Heart right ventricle (tissue), 16 donors: ENCODE measurements around the gene PPP1R15B. TPM values are rescaled to one million over a fixed set of nuclear protein-coding genes. Genes with fewer than 3 reads are reported as not detected.

Source experiments
- ATAC-seq, 8 donors: fragments of 200-7000 bp; cut with Tn5 transposase; one replicate each; pipeline ENCODE4 v1.9.1; 2020; ENCODE audit warnings: mild to moderate bottlenecking in 8 of 8, moderate library complexity in 8 of 8, moderate number of reproducible peaks in 1 of 8
- DNase-seq, 2 donors: peaks; one replicate each; pipeline ENCODE4 v3.0.0-alpha.2; 2020
- H3K27ac ChIP-seq, 10 donors: fragments of 200-600 bp; sonication (generic) in 2 of 10; one replicate each; pipeline versions ENCODE4 v1.5.0 to v1.8.0; 2020 to 2022; ENCODE audit warnings: mild to moderate bottlenecking in 3 of 10
- H3K27me3 ChIP-seq, 7 donors: fragments of 200-600 bp; one replicate each; pipeline ENCODE4 v1.8.0; 2021 to 2022; ENCODE audit warnings: mild to moderate bottlenecking in 2 of 7
- H3K36me3 ChIP-seq, 9 donors: fragments of 200-600 bp; sonication (generic) in 1 of 9; one replicate each; pipeline versions ENCODE4 v1.5.0 to v1.8.0; 2020 to 2022; ENCODE audit warnings: mild to moderate bottlenecking in 2 of 9
- H3K4me1 ChIP-seq, 9 donors: fragments of 200-600 bp; sonication (generic) in 1 of 9; one replicate each; pipeline versions ENCODE4 v1.5.0 to v1.8.0; 2020 to 2022; ENCODE audit warnings: mild to moderate bottlenecking in 4 of 9
- H3K4me3 ChIP-seq, 10 donors: fragments of 200-600 bp; sonication (generic) in 2 of 10; one replicate each; pipeline versions ENCODE4 v1.5.0 to v1.8.0; 2020 to 2022; ENCODE audit warnings: mild to moderate bottlenecking in 7 of 10, moderate library complexity in 2 of 10
- H3K9me3 ChIP-seq, 11 donors: fragments of 200-600 bp in 10 of 11; sonication (generic) in 2 of 11; one replicate each; pipeline versions ENCODE4 v1.5.0 to v1.8.0; 2013 to 2022; ENCODE audit warnings: mild to moderate bottlenecking in 2 of 11, control low read depth in 1 of 11, moderate library complexity in 1 of 11
- WGBS, 2 donors: extraction: QIAGEN DNeasy Blood & Tissue Kit; methylation state at CpG; one replicate each; pipeline ENCODE4 v1.1.7; 2013; ENCODE audit warnings: inconsistent platforms in 1 of 2; 5-methylcytosine and 5-hydroxymethylcytosine counted together
- intact Hi-C, 10 donors: fragments of 100-400 bp; cut with DNase I; formaldehyde crosslinking; loops; one replicate each; pipeline versions ENCODE4 v1.11.1 to v1.14.2; 2022
- polyA plus RNA-seq, 2 donors: library from polyadenylated mRNA; stranded (reverse); fragments of 200-250 nt; gene quantifications; one replicate each; pipeline ENCODE4 v1.2.3, GENCODE V29; 2013
- total RNA-seq, 10 donors: library from RNA; stranded (reverse); fragmentation: NEBNext Ultra II Directional in 3 of 10; extraction: Animal tissue kit (Norgen Biotek cat#: 25700) in 3 of 10; gene quantifications; one replicate each; pipeline versions ENCODE4 v1.2.1 to v1.2.4, GENCODE V29; 2021 to 2023
- TF ChIP-seq, protein P1 (sequence below), 9 donors: fragments of 200-600 bp; sonication (generic) in 2 of 9; IDR thresholded peaks; one replicate each; pipeline versions ENCODE4 v1.5.0 to v1.8.0; 2021 to 2022; ENCODE audit warnings: antibody characterized with exemption in 9 of 9, mild to moderate bottlenecking in 5 of 9, moderate library complexity in 1 of 9
- donor health status: Arrhythmogenic right ventricular cardiomyopathy.
- donor health status: ischemic (EF 13 %, LVEDD 7.1; RV severe dilation, severe dysfunction).
- donor health status: healthy with polysubstance abuse.
- donor health status: DM: no; HTN: yes; CAD: no.
- donor health status: DM: no; HTN: no; CAD: no.
- donor health status: ischemic (EF 25% LVEDD 6.9; RV normal size, moderate dysfunction).
- donor health status: ischemic (EF 25% LVEDD 5.7; RV mildly dilated, moderate dysfunction).
- donor health status: healthy.
- donor health status: DM: yes; HTN: yes; CAD: no.
- donor health status: Ischemic cardiomyopathy.
- donor health status: ischemic (EF 35%, LVEDD 5.7; RV mildly dilated, moderate dysfunction).
- donor health status: nonischemic (EF 11% LVEDD 7.7; RV severe dilation, severe dysfunction).
- donor health status: DM: yes; HTN: yes; CAD: no.
- donor health status: PGD.
- donor health status: ischemic (EF 29% LVEDD 5.4; RV normal size, mild dysfunction).
- donor health status: nonischemic (EF 23%, LVEDD 6.1; RV moderate dilation, normal function).

PPP1R15B gene
- total and polyA plus RNA-seq, 12 donors = 8.4 to 47.3 (median 21.5) TPM

GRCh38 chr1:204358605-204359004 lies 53.0 kb downstream of the PPP1R15B start:
- TF ChIP-seq, protein P1, sequence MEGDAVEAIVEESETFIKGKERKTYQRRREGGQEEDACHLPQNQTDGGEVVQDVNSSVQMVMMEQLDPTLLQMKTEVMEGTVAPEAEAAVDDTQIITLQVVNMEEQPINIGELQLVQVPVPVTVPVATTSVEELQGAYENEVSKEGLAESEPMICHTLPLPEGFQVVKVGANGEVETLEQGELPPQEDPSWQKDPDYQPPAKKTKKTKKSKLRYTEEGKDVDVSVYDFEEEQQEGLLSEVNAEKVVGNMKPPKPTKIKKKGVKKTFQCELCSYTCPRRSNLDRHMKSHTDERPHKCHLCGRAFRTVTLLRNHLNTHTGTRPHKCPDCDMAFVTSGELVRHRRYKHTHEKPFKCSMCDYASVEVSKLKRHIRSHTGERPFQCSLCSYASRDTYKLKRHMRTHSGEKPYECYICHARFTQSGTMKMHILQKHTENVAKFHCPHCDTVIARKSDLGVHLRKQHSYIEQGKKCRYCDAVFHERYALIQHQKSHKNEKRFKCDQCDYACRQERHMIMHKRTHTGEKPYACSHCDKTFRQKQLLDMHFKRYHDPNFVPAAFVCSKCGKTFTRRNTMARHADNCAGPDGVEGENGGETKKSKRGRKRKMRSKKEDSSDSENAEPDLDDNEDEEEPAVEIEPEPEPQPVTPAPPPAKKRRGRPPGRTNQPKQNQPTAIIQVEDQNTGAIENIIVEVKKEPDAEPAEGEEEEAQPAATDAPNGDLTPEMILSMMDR (IDR thresholded peaks at IDR 0.05) = no peak
- Histone ChIP-seq H3K27ac (peak overlapping the region in 2 of 10 donors; percentile 53 to 56), H3K9me3 (no peaks in the 10 kb centered on the region), H3K36me3 (no peaks in the 10 kb centered on the region), H3K4me1 (peaks cover 4 to 59% (median 32%) of the 10 kb centered on the region in 9 donors), H3K4me3 (peak overlapping the region in 1 of 10 donors; percentile 43), H3K27me3 (peaks cover 0 to 27% (median 0%) of the 10 kb centered on the region in 7 donors)
- intact Hi-C loops = no loop called here
- DNase-seq (no peak), ATAC-seq (no peak)
- 61 to 69% methylated on average over 5 of the region's 5 CpGs for WGBS, 2 donors

- intact Hi-C loops = no loop called here
- DNase-seq = peak; percentile 28 to 31
- Histone ChIP-seq H3K4me1 (peaks cover 4 to 51% (median 26%) of the 10 kb centered on the region in 9 donors), H3K36me3 (no peaks in the 10 kb centered on the region), H3K27me3 (peaks cover 0 to 27% (median 0%) of the 10 kb centered on the region in 7 donors), H3K27ac (peak overlapping the region in 5 of 10 donors; percentile 13 to 56 (median 34)), H3K4me3 (peak overlapping the region in 1 of 10 donors; percentile 18), H3K9me3 (no peaks in the 10 kb centered on the region)
- TF ChIP-seq, protein P1 (IDR thresholded peaks at IDR 0.05) = peak in 2 of 9 donors; percentile 5 to 22
- ATAC-seq = peak in 7 of 8 donors; percentile 24 to 54 (median 34)
- WGBS, 2 donors = 63 to 66% methylated on average over 23 of the region's 23 CpGs
Observed at GRCh38 chr1:204357551-204358490, 53.8 kb downstream of the PPP1R15B start.

- intact Hi-C loops = no loop called here
- 89% methylated on average over 4 of the region's 4 CpGs for WGBS, 2 donors
Observed at GRCh38 chr1:204356997-204357396, 54.6 kb downstream of the PPP1R15B start.

DNA sequence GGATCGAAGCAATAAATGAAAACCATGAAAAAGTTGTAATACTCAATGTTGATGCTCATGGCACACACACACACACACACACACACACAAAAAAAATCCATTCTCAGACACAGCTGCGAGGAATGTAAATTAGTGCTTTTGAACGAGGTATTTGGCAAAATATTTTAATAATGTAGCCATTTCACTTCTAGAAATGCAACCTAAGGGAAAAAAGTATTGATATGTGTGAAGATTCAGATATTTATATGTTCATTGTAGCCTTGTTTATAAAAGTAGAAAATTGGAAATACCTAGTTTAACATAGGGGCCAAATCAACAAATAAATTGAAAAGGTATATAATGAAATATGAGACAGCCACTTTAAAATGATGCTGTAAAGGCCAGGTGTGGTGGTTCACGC lies 55.7 kb downstream of the PPP1R15B start:
- Histone ChIP-seq H3K27ac (no peak overlapping the region), H3K36me3 (no peaks in the 10 kb centered on the region), H3K9me3 (no peaks in the 10 kb centered on the region), H3K4me1 (peaks cover 4 to 43% (median 23%) of the 10 kb centered on the region in 9 donors), H3K4me3 (no peak overlapping the region), H3K27me3 (peaks cover 0 to 27% (median 0%) of the 10 kb centered on the region in 7 donors)
- WGBS, 2 donors = 94 to 96% methylated on average over 4 of the region's 4 CpGs
- TF ChIP-seq, protein P1 (IDR thresholded peaks at IDR 0.05) = no peak
- no peak for DNase-seq
- ATAC-seq = no peak
- intact Hi-C loops = no loop called here

More at GRCh38 chr1:204356997-204357396, 54.6 kb downstream of the PPP1R15B start:
- Histone ChIP-seq H3K4me3 (no peak overlapping the region), H3K27ac (peak overlapping the region in 6 of 10 donors; percentile 12 to 56 (median 28)), H3K9me3 (no peaks in the 10 kb centered on the region), H3K36me3 (no peaks in the 10 kb centered on the region), H3K4me1 (peaks cover 4 to 47% (median 24%) of the 10 kb centered on the region in 9 donors), H3K27me3 (peaks cover 0 to 27% (median 0%) of the 10 kb centered on the region in 7 donors)
- TF ChIP-seq, protein P1 (IDR thresholded peaks at IDR 0.05) = no peak
- DNase-seq = no peak
- ATAC-seq = no peak
